K562 (cell line): ENCODE measurements around the gene FMOD. TPM values are rescaled to one million over a fixed set of nuclear protein-coding genes. Genes with fewer than 3 reads are reported as not detected.

ENCODE experiments used
- ELF1 ChIP-seq: fragments of 200-800 bp; sonication (Bioruptor generic); IDR thresholded peaks from 2 replicates; pipeline ENCODE4 v1.6.1; 2016; ENCODE audit warnings: missing genetic modification characterization, missing compliant biosample characterization
- ELF2 ChIP-seq: fragments of 250-450 bp; sonication (Bioruptor Pico); IDR thresholded peaks from 2 replicates; pipeline ENCODE4 v1.5.0; 2021; ENCODE audit warnings: mild to moderate bottlenecking
- ETV5 ChIP-seq: sonication (generic); formaldehyde crosslinking; IDR thresholded peaks from 2 replicates; pipeline ENCODE4 v1.4.0; 2020; ENCODE audit warnings: low read depth, mild to moderate bottlenecking, missing genetic modification reagents
- FOXK2 ChIP-seq, 2 experiments: fragments of 450-650 bp; IDR thresholded peaks in 1 of 2; conservative IDR thresholded peaks in 1 of 2; 2 replicates each; pipeline ENCODE4 v1.6.1; 2016; ENCODE audit warnings: low read depth in 2 of 2, mild to moderate bottlenecking in 1 of 2
- JUND ChIP-seq, 2 experiments: IDR thresholded peaks; 2 replicates in 1 of 2; 3 replicates in 1 of 2; pipeline ENCODE4 v1.6.1; 2011; ENCODE audit warnings: borderline replicate concordance in 2 of 2, low read depth in 2 of 2, low read length in 2 of 2, improper control_type of control experiment in 1 of 2, missing biosample characterization in 1 of 2, missing genetic modification characterization in 1 of 2, missing genetic modification reagents in 1 of 2
- RAD51 ChIP-seq: fragments of 450-650 bp; IDR thresholded peaks from 2 replicates; pipeline ENCODE4 v1.7.1; 2016; ENCODE audit warnings: low read depth, mild to moderate bottlenecking, borderline replicate concordance
- TCF3 ChIP-seq: sonication (generic); formaldehyde crosslinking; IDR thresholded peaks from 2 replicates; pipeline ENCODE4 v1.4.0; 2020; ENCODE audit warnings: mild to moderate bottlenecking, missing genetic modification reagents
- TOE1 ChIP-seq, 2 experiments: fragments of 450-650 bp in 1 of 2; sonication (generic) in 1 of 2; formaldehyde crosslinking in 1 of 2; IDR thresholded peaks; 2 replicates each; pipeline versions ENCODE4 v1.7.1 to v1.8.0; 2016 to 2022; ENCODE audit warnings: borderline replicate concordance in 2 of 2, mild to moderate bottlenecking in 2 of 2, antibody characterized with exemption in 1 of 2, inconsistent platforms in 1 of 2, low read depth in 1 of 2, missing genetic modification reagents in 1 of 2, moderate library complexity in 1 of 2
- USF2 ChIP-seq: sonication (generic); formaldehyde crosslinking; IDR thresholded peaks from 2 replicates; pipeline ENCODE4 v1.5.0; 2020; ENCODE audit warnings: missing genetic modification reagents
- ZNF224 ChIP-seq: sonication (generic); formaldehyde crosslinking; IDR thresholded peaks from 2 replicates; pipeline ENCODE4 v1.8.0; 2022; ENCODE audit warnings: mild to moderate bottlenecking, missing genetic modification reagents
- polyA plus RNA-seq, 8 experiments: library from polyadenylated mRNA; depleted of rRNA in 4 of 8; stranded (reverse) in 5 of 8; unstranded in 3 of 8; fragments of >200 nt; fragmentation: Nextera tagmentation in 2 of 8; fragmentation: Illumina TruSeq in 1 of 8; extraction: Ambion mirVana in 2 of 8; extraction: Trizol in 1 of 8; gene quantifications; 2 replicates each; pipeline versions ENCODE4 v1.2.1 to v1.2.3, GENCODE V29; 2011 to 2014; ENCODE audit warnings: inconsistent platforms in 1 of 8, missing spikeins in 1 of 8
- total RNA-seq, 7 experiments: library from RNA; depleted of rRNA in 6 of 7; stranded (reverse); fragments of >200 nt in 6 of 7; fragmentation: Illumina TruSeq in 2 of 7; extraction: Trizol in 2 of 7; gene quantifications; 2 replicates each; pipeline versions ENCODE4 v1.2.1 to v1.2.3, GENCODE V29; 2011 to 2021; ENCODE audit warnings: low replicate concordance in 1 of 7
- TF ChIP-seq, protein P1 (sequence below): fragments of 450-650 bp; IDR thresholded peaks from 2 replicates; pipeline ENCODE4 v1.6.1; 2016; ENCODE audit warnings: mild to moderate bottlenecking, moderate library complexity

The FMOD gene
- total and polyA plus RNA-seq, 9 of the 15 experiments (the other 6 are each of a cell fraction or from before 2014, with no cell fraction given): 0.03 to 0.13 (median 0.03) TPM; not detected in 6

DNA sequence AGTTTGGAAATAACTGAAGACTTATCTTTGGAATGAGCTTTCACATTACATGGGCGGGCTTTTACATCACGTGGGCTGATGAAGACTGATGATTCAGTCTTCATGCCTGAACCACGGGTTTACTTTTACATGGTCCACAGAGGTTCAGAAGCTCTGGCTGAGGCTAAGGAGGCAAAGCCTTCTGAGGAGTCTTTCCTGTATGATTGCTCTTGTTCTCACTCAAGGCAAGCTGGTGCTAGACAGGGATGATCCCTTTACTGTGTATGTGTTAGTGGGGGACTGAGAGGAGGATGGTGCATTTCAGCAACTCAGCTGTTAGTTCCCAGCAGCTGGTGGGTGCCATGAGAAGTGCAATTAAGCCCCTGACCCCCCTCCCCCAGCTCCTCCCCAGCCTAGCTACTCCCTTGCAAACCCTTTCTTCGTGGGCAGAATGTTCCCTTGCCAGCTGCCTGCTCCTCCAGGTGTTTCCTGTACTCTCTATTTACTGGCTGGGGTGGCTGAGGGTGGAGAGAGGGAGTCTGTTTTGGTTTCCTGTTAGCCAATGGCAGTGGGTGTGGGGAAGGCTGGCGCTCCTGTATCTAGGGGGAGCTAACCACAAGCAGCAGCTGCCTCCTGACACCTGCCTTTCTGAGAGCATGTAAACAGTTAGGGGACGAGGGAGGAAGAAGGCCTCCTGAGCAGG, 30.2 kb downstream of the FMOD start (continued):
- TF ChIP-seq, protein P1, sequence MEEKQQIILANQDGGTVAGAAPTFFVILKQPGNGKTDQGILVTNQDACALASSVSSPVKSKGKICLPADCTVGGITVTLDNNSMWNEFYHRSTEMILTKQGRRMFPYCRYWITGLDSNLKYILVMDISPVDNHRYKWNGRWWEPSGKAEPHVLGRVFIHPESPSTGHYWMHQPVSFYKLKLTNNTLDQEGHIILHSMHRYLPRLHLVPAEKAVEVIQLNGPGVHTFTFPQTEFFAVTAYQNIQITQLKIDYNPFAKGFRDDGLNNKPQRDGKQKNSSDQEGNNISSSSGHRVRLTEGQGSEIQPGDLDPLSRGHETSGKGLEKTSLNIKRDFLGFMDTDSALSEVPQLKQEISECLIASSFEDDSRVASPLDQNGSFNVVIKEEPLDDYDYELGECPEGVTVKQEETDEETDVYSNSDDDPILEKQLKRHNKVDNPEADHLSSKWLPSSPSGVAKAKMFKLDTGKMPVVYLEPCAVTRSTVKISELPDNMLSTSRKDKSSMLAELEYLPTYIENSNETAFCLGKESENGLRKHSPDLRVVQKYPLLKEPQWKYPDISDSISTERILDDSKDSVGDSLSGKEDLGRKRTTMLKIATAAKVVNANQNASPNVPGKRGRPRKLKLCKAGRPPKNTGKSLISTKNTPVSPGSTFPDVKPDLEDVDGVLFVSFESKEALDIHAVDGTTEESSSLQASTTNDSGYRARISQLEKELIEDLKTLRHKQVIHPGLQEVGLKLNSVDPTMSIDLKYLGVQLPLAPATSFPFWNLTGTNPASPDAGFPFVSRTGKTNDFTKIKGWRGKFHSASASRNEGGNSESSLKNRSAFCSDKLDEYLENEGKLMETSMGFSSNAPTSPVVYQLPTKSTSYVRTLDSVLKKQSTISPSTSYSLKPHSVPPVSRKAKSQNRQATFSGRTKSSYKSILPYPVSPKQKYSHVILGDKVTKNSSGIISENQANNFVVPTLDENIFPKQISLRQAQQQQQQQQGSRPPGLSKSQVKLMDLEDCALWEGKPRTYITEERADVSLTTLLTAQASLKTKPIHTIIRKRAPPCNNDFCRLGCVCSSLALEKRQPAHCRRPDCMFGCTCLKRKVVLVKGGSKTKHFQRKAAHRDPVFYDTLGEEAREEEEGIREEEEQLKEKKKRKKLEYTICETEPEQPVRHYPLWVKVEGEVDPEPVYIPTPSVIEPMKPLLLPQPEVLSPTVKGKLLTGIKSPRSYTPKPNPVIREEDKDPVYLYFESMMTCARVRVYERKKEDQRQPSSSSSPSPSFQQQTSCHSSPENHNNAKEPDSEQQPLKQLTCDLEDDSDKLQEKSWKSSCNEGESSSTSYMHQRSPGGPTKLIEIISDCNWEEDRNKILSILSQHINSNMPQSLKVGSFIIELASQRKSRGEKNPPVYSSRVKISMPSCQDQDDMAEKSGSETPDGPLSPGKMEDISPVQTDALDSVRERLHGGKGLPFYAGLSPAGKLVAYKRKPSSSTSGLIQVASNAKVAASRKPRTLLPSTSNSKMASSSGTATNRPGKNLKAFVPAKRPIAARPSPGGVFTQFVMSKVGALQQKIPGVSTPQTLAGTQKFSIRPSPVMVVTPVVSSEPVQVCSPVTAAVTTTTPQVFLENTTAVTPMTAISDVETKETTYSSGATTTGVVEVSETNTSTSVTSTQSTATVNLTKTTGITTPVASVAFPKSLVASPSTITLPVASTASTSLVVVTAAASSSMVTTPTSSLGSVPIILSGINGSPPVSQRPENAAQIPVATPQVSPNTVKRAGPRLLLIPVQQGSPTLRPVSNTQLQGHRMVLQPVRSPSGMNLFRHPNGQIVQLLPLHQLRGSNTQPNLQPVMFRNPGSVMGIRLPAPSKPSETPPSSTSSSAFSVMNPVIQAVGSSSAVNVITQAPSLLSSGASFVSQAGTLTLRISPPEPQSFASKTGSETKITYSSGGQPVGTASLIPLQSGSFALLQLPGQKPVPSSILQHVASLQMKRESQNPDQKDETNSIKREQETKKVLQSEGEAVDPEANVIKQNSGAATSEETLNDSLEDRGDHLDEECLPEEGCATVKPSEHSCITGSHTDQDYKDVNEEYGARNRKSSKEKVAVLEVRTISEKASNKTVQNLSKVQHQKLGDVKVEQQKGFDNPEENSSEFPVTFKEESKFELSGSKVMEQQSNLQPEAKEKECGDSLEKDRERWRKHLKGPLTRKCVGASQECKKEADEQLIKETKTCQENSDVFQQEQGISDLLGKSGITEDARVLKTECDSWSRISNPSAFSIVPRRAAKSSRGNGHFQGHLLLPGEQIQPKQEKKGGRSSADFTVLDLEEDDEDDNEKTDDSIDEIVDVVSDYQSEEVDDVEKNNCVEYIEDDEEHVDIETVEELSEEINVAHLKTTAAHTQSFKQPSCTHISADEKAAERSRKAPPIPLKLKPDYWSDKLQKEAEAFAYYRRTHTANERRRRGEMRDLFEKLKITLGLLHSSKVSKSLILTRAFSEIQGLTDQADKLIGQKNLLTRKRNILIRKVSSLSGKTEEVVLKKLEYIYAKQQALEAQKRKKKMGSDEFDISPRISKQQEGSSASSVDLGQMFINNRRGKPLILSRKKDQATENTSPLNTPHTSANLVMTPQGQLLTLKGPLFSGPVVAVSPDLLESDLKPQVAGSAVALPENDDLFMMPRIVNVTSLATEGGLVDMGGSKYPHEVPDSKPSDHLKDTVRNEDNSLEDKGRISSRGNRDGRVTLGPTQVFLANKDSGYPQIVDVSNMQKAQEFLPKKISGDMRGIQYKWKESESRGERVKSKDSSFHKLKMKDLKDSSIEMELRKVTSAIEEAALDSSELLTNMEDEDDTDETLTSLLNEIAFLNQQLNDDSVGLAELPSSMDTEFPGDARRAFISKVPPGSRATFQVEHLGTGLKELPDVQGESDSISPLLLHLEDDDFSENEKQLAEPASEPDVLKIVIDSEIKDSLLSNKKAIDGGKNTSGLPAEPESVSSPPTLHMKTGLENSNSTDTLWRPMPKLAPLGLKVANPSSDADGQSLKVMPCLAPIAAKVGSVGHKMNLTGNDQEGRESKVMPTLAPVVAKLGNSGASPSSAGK: 0 out of 2 replicates have a peak, but pooled peaks have one; percentile 3
- TF ChIP-seq ETV5 (no peak), FOXK2 (conservative IDR thresholded peaks at IDR 0.05 in 1 of 2, IDR thresholded peaks at IDR 0.05 in 1 of 2; ENCODE audit: low read depth in 2 of 2) (peak in 1 of 2 experiments; percentile 17; a peak in 1 of 4 replicates), JUND (IDR thresholded peaks at IDR 0.05; ENCODE audit: borderline replicate concordance, low read depth, low read length) (peak; percentile 35; the same call in 1 of the 2 replicates), JUND (tag; IDR thresholded peaks at IDR 0.05; ENCODE audit: borderline replicate concordance, low read depth, low read length) (peak; percentile 58; the same call in 2 of the 3 replicates), ELF2 (CRISPR knock-in tag) (0 out of 2 replicates have a peak, but pooled peaks have one; percentile 29), USF2 (CRISPR knock-in tag) (peak; percentile 89), TCF3 (CRISPR knock-in tag) (peak; percentile 44; the same call in 1 of the 2 replicates), TOE1 (IDR thresholded peaks at IDR 0.05; ENCODE audit: borderline replicate concordance) (peak; percentile 47; the same call in 1 of the 2 replicates), TOE1 (CRISPR knock-in tag; IDR thresholded peaks at IDR 0.05; ENCODE audit: borderline replicate concordance, low read depth) (no peak), ELF1 (0 out of 2 replicates have a peak, but pooled peaks have one; percentile 33), RAD51 (peak; percentile 80), ZNF224 (no peak)
